ENCODE results near the gene TRIM62.

TRIM62 gene

GRCh38 chr1:33146003-33146402, 35.8 kb downstream of the TRIM62 start:
- no peak for TF ChIP-seq CTCF (IDR thresholded peaks at IDR 0.05; ENCODE audit: insufficient read depth, low read length, poor library complexity, severe bottlenecking)
- no peaks in the 10 kb centered on the region for H3K27me3 ChIP-seq (replicated peaks; ENCODE audit: control insufficient read depth, insufficient read depth, low read length)
- no peaks in the 10 kb centered on the region; the same call in 1 of the 2 replicates for H3K36me3 ChIP-seq (ENCODE audit: control insufficient read depth, insufficient read depth, low read length)
- no peak overlapping the region for H3K4me3 ChIP-seq (replicated peaks; ENCODE audit: low read depth, low read length)
- no peak for DNase-seq (ENCODE audit: extremely low read depth, insufficient read length)

- no peak for DNase-seq (ENCODE audit: extremely low read depth, insufficient read length)
- no peak for TF ChIP-seq CTCF (IDR thresholded peaks at IDR 0.05; ENCODE audit: insufficient read depth, low read length, poor library complexity, severe bottlenecking)
- Histone ChIP-seq H3K27me3 (replicated peaks; ENCODE audit: control insufficient read depth, insufficient read depth, low read length) (no peaks in the 10 kb centered on the region), H3K4me3 (replicated peaks; ENCODE audit: low read depth, low read length) (no peak overlapping the region), H3K36me3 (ENCODE audit: control insufficient read depth, insufficient read depth, low read length) (no peaks in the 10 kb centered on the region; the same call in 1 of the 2 replicates)
These were observed 38.1 kb downstream of the TRIM62 start for GRCh38 chr1:33143698-33144097.

GRCh38 chr1:33143176-33143575, 38.7 kb downstream of the TRIM62 start:
- no peak for TF ChIP-seq CTCF (IDR thresholded peaks at IDR 0.05; ENCODE audit: insufficient read depth, low read length, poor library complexity, severe bottlenecking)
- no peaks in the 10 kb centered on the region; the same call in 1 of the 2 replicates for H3K36me3 ChIP-seq (ENCODE audit: control insufficient read depth, insufficient read depth, low read length)
- no peaks in the 10 kb centered on the region for H3K27me3 ChIP-seq (replicated peaks; ENCODE audit: control insufficient read depth, insufficient read depth, low read length)
- no peak for DNase-seq (ENCODE audit: extremely low read depth, insufficient read length)
- no peak overlapping the region for H3K4me3 ChIP-seq (replicated peaks; ENCODE audit: low read depth, low read length)

- TF ChIP-seq CTCF (IDR thresholded peaks at IDR 0.05; ENCODE audit: insufficient read depth, low read length, poor library complexity, severe bottlenecking) = no peak
These were observed 39.3 kb downstream of the TRIM62 start for GRCh38 chr1:33142483-33143064.

GRCh38 chr1:33141781-33142180, 40.1 kb downstream of the TRIM62 start:
- DNase-seq (ENCODE audit: extremely low read depth, insufficient read length) = no peak
- Histone ChIP-seq H3K36me3 (ENCODE audit: control insufficient read depth, insufficient read depth, low read length) (no peaks in the 10 kb centered on the region; the same call in 1 of the 2 replicates), H3K27me3 (replicated peaks; ENCODE audit: control insufficient read depth, insufficient read depth, low read length) (no peaks in the 10 kb centered on the region), H3K4me3 (replicated peaks; ENCODE audit: low read depth, low read length) (no peak overlapping the region)
- no peak for TF ChIP-seq CTCF (IDR thresholded peaks at IDR 0.05; ENCODE audit: insufficient read depth, low read length, poor library complexity, severe bottlenecking)

More at GRCh38 chr1:33142483-33143064, 39.3 kb downstream of the TRIM62 start:
- Histone ChIP-seq H3K36me3 (ENCODE audit: control insufficient read depth, insufficient read depth, low read length) (no peaks in the 10 kb centered on the region; the same call in 1 of the 2 replicates), H3K4me3 (replicated peaks; ENCODE audit: low read depth, low read length) (no peak overlapping the region), H3K27me3 (replicated peaks; ENCODE audit: control insufficient read depth, insufficient read depth, low read length) (no peaks in the 10 kb centered on the region)
- DNase-seq (ENCODE audit: extremely low read depth, insufficient read length) = no peak

GRCh38 chr1:33141216-33141615, 40.6 kb downstream of the TRIM62 start:
- Histone ChIP-seq H3K36me3 (ENCODE audit: control insufficient read depth, insufficient read depth, low read length) (no peaks in the 10 kb centered on the region), H3K4me3 (replicated peaks; ENCODE audit: low read depth, low read length) (no peak overlapping the region), H3K27me3 (replicated peaks; ENCODE audit: control insufficient read depth, insufficient read depth, low read length) (no peaks in the 10 kb centered on the region)
- no peak for TF ChIP-seq CTCF (IDR thresholded peaks at IDR 0.05; ENCODE audit: insufficient read depth, low read length, poor library complexity, severe bottlenecking)
- DNase-seq (ENCODE audit: extremely low read depth, insufficient read length) = no peak
